H1 (cell line): ENCODE measurements around the gene ZNF776. TPM values are rescaled to one million over a fixed set of nuclear protein-coding genes. Genes with fewer than 3 reads are reported as not detected.
"Not testable (repeated sequence)": the region's sequence is repeated elsewhere in the genome, so short reads cannot be mapped to it uniquely, and the experiment has no call there.

Experiments used
- CTCF ChIA-PET: fragments of 300-600 bp; sonication (Branson Sonifier 250); formaldehyde crosslinking; loops from one replicate; lab custom pipeline; 2021; ENCODE audit not compliant: partially characterized antibody; lab: Charles Lee
- POLR2A ChIA-PET: fragments of 300-600 bp; sonication (Branson Sonifier 250); formaldehyde crosslinking; loops from one replicate; lab custom pipeline; 2021; ENCODE audit warnings: inconsistent platforms; ENCODE audit not compliant: partially characterized antibody; lab: Charles Lee
- DNase-seq, 2 experiments: peaks; one replicate each; pipeline versions ENCODE4 v3.0.0 to v3.0.0-alpha.2; 2010 to 2022; ENCODE audit warnings: low spot score in 2 of 2, low read depth in 1 of 2, mixed read lengths in 1 of 2
- FAIRE-seq: peaks from 2 replicates; lab custom pipeline; 2011; peaks lifted over from hg19 to GRCh38; lab: Jason Lieb, UNC
- H2AFZ ChIP-seq: 2 replicates; pipeline ENCODE4 v1.8.1; 2012; ENCODE audit warnings: low read length, inconsistent platforms
- H2AK5ac ChIP-seq: 2 replicates; pipeline ENCODE4 v1.6.1; 2013; ENCODE audit warnings: low read depth, low read length
- H2BK120ac ChIP-seq: replicated peaks from 2 replicates; pipeline ENCODE3; 2013; ENCODE audit warnings: low read depth, low read length, inconsistent platforms
- H2BK12ac ChIP-seq: 2 replicates; pipeline ENCODE4 v1.6.1; 2013; ENCODE audit warnings: low read depth, low read length
- H2BK15ac ChIP-seq: 2 replicates; pipeline ENCODE4 v1.6.1; 2013; ENCODE audit warnings: low read length
- H2BK20ac ChIP-seq: 2 replicates; pipeline ENCODE4 v1.6.1; 2013; ENCODE audit warnings: low read length
- H2BK5ac ChIP-seq: 2 replicates; pipeline ENCODE4 v1.6.1; 2013; ENCODE audit warnings: low read depth, low read length
- H3K14ac ChIP-seq: 2 replicates; pipeline ENCODE4 v1.6.1; 2013; ENCODE audit warnings: inconsistent platforms; ENCODE audit not compliant: insufficient read length
- H3K18ac ChIP-seq: 2 replicates; pipeline ENCODE4 v1.6.1; 2013; ENCODE audit warnings: low read length; ENCODE audit errors: extremely low read depth
- H3K23ac ChIP-seq: 2 replicates; pipeline ENCODE4 v1.6.1; 2013; ENCODE audit warnings: inconsistent platforms; ENCODE audit not compliant: insufficient read length
- H3K23me2 ChIP-seq: 2 replicates; pipeline ENCODE4 v1.6.1; 2013; ENCODE audit warnings: low read depth, low read length
- H3K27ac ChIP-seq: 2 replicates; pipeline ENCODE4 v1.6.1; 2011; ENCODE audit warnings: low read depth, low read length, inconsistent platforms
- H3K27me3 ChIP-seq, 4 experiments: replicated peaks in 1 of 4; 1 replicate in 1 of 4; 2 replicates in 3 of 4; pipeline versions ENCODE4 v1.6.1 to v1.8.1; 2011 to 2013; ENCODE audit warnings: low read length in 3 of 4, mild to moderate bottlenecking in 3 of 4, inconsistent platforms in 2 of 4, mixed read lengths in 2 of 4, moderate library complexity in 1 of 4; ENCODE audit not compliant: control insufficient read depth in 3 of 4, insufficient read depth in 3 of 4; ENCODE audit errors: extremely low read depth in 1 of 4
- H3K36me3 ChIP-seq, 4 experiments: 2 replicates each; pipeline versions ENCODE4 v1.6.1 to v1.8.1; 2011 to 2013; ENCODE audit warnings: mild to moderate bottlenecking in 4 of 4, low read length in 3 of 4, moderate library complexity in 2 of 4, control low read depth in 1 of 4, inconsistent platforms in 1 of 4; ENCODE audit not compliant: insufficient read depth in 4 of 4, control insufficient read depth in 2 of 4
- H3K4ac ChIP-seq: replicated peaks from 2 replicates; pipeline ENCODE3; 2013; ENCODE audit warnings: low read length, low read depth, mixed read lengths, inconsistent platforms; ENCODE audit not compliant: insufficient read length
- H3K4me1 ChIP-seq, 4 experiments: replicated peaks in 1 of 4; 1 replicate in 1 of 4; 2 replicates in 3 of 4; pipeline versions ENCODE4 v1.6.1 to v1.8.1; 2011 to 2013; ENCODE audit warnings: low read length in 3 of 4, inconsistent platforms in 2 of 4, mixed read lengths in 1 of 4; ENCODE audit not compliant: insufficient read depth in 4 of 4, control insufficient read depth in 3 of 4
- H3K4me2 ChIP-seq, 2 experiments: 2 replicates each; pipeline versions ENCODE4 v1.6.1 to v1.8.1; 2011 to 2013; ENCODE audit warnings: low read depth in 2 of 2, low read length in 2 of 2, control low read depth in 1 of 2, inconsistent platforms in 1 of 2, mild to moderate bottlenecking in 1 of 2; ENCODE audit not compliant: insufficient read depth in 1 of 2
- H3K4me3 ChIP-seq, 4 experiments: fragments of 200-600, 300-600 bp in 1 of 4; sonication (generic), shearing (Covaris generic), sonication (Bioruptor Twin) in 1 of 4; 2 replicates each; pipeline versions ENCODE4 v1.5.1 to v1.8.1; 2011 to 2016; ENCODE audit warnings: low read length in 4 of 4, low read depth in 3 of 4, control low read depth in 2 of 4, inconsistent platforms in 2 of 4, mild to moderate bottlenecking in 2 of 4, mixed read lengths in 1 of 4, moderate library complexity in 1 of 4; ENCODE audit not compliant: insufficient read depth in 2 of 4; ENCODE audit errors: extremely low read depth in 1 of 4
- H3K56ac ChIP-seq: replicated peaks from 2 replicates; pipeline ENCODE3; 2013; ENCODE audit warnings: low read depth, mild to moderate bottlenecking, mixed read lengths, low read length, inconsistent platforms; ENCODE audit not compliant: insufficient read length
- H3K79me1 ChIP-seq: 2 replicates; pipeline ENCODE4 v1.6.1; 2013; ENCODE audit warnings: low read depth, low read length, control low read depth
- H3K79me2 ChIP-seq, 2 experiments: 2 replicates each; pipeline versions ENCODE4 v1.6.1 to v1.8.1; 2012 to 2013; ENCODE audit warnings: low read length in 2 of 2, mild to moderate bottlenecking in 2 of 2, inconsistent platforms in 1 of 2; ENCODE audit not compliant: insufficient read depth in 2 of 2, control insufficient read depth in 1 of 2
- H3K9ac ChIP-seq, 4 experiments: replicated peaks in 1 of 4; 1 replicate in 1 of 4; 2 replicates in 3 of 4; pipeline versions ENCODE4 v1.6.1 to v1.8.1; 2011 to 2013; ENCODE audit warnings: low read depth in 3 of 4, low read length in 3 of 4, control low read depth in 2 of 4, mild to moderate bottlenecking in 2 of 4, moderate library complexity in 2 of 4, inconsistent platforms in 1 of 4; ENCODE audit errors: extremely low read depth in 1 of 4
- H3K9me3 ChIP-seq, 2 experiments: 2 replicates each; pipeline versions ENCODE4 v1.6.1 to v1.8.1; 2012 to 2013; ENCODE audit warnings: mild to moderate bottlenecking in 2 of 2, moderate library complexity in 2 of 2, control low read depth in 1 of 2, inconsistent platforms in 1 of 2, low read depth in 1 of 2, low read length in 1 of 2, mixed read lengths in 1 of 2; ENCODE audit not compliant: insufficient read depth in 2 of 2
- H4K20me1 ChIP-seq, 2 experiments: replicated peaks in 1 of 2; 2 replicates each; pipeline versions ENCODE3 to v1.8.1; 2011 to 2013; ENCODE audit warnings: inconsistent platforms in 2 of 2, low read length in 2 of 2, mild to moderate bottlenecking in 1 of 2; ENCODE audit not compliant: insufficient read depth in 2 of 2, control insufficient read depth in 1 of 2
- H4K5ac ChIP-seq: 2 replicates; pipeline ENCODE4 v1.6.1; 2013; ENCODE audit warnings: low read length, low read depth, mixed read lengths, inconsistent platforms; ENCODE audit not compliant: insufficient read length
- H4K8ac ChIP-seq: 2 replicates; pipeline ENCODE4 v1.8.0; 2013; ENCODE audit warnings: mild to moderate bottlenecking, moderate library complexity, low read length, inconsistent platforms; ENCODE audit not compliant: insufficient read depth; ENCODE audit errors: extremely low read depth
- H4K91ac ChIP-seq: replicated peaks from 2 replicates; pipeline ENCODE3; 2013; ENCODE audit warnings: low read length, mixed read lengths, inconsistent platforms; ENCODE audit not compliant: insufficient read length
- WGBS, 2 experiments: shearing (Covaris generic) in 1 of 2; methylation state at CpG; one replicate each; pipeline versions ENCODE4 v1.1.6 to v1.1.7; 2013 to 2015; ENCODE audit warnings: low lambda C conversion rate in 2 of 2, mixed read lengths in 2 of 2, inconsistent platforms in 1 of 2, low coverage in 1 of 2, missing lambda C conversion rate in 1 of 2; ENCODE audit not compliant: insufficient replicate concordance in 2 of 2, insufficient coverage in 1 of 2, insufficient read length in 1 of 2; ENCODE audit errors: extremely low coverage in 1 of 2, missing lambda C conversion rate in 1 of 2; 5-methylcytosine and 5-hydroxymethylcytosine counted together
- polyA plus RNA-seq, 7 experiments: library from polyadenylated mRNA; depleted of rRNA in 3 of 7; stranded (reverse) in 5 of 7; unstranded in 2 of 7; fragments of >200 nt in 5 of 7; fragments of 200-250 nt in 2 of 7; gene quantifications; 1 replicate in 5 of 7; 2 replicates in 1 of 7; 4 replicates in 1 of 7; pipeline versions ENCODE4 v1.2.1 to v1.2.3, GENCODE V29; 2011 to 2013; ENCODE audit warnings: missing spikeins in 2 of 7, mixed read lengths in 2 of 7
- total RNA-seq: library from RNA; stranded (reverse); fragmentation: NEBNext Ultra II Directional; extraction: Animal tissue kit (Norgen Biotek cat#: 25700); gene quantifications from 2 replicates; pipeline ENCODE4 v1.2.1, GENCODE V29; 2021

The ZNF776 gene
- total and polyA plus RNA-seq, 2 of the 8 experiments (the other 6 are each of a cell fraction or from before 2014, with no cell fraction given): 7.8 to 20.5 TPM

DNA sequence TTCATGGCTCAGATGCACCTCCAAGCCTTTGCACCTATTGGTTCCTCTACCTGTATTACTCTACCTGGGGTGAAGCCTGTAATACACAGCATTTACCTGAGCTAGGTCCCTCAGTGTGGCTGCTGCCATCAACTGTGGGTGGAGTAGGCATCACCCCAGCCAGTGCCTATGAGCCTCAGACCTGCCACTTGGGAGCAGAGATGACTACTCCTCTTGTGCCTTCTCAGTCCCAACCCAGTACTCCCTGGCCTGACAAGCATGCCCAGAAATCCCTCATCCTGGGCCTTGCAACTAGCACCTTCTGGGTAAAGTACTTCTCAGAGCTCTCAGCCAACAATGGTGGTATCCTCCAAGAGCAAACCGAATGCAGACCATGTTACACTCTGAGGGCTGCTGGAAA, 50.0 kb downstream of the ZNF776 start:
- H2AFZ ChIP-seq, H3K23me2 ChIP-seq, H2AK5ac ChIP-seq, H2BK20ac ChIP-seq, H3K27me3 ChIP-seq, H2BK5ac ChIP-seq, H3K14ac ChIP-seq, H2BK12ac ChIP-seq, H3K79me2 ChIP-seq, H2BK120ac ChIP-seq, H3K18ac ChIP-seq, H3K4ac ChIP-seq, H2BK15ac ChIP-seq, FAIRE-seq, POLR2A ChIA-PET, H3K27ac ChIP-seq, H3K56ac ChIP-seq, DNase-seq, H3K4me3 ChIP-seq, H4K20me1 ChIP-seq, H3K4me2 ChIP-seq, H3K23ac ChIP-seq, H3K9me3 ChIP-seq, H3K79me1 ChIP-seq, H3K9ac ChIP-seq, H4K91ac ChIP-seq, H4K5ac ChIP-seq, H4K8ac ChIP-seq: not testable (repeated sequence)
- WGBS, 2 experiments: 94% methylated on average over 1 of the region's 1 CpG; no CpG with 5 or more reads in 1 of the 2 experiments
- Histone ChIP-seq H3K36me3 (peaks cover 0 to 13% (median 3%) of the 10 kb centered on the region in 4 experiments; a peak in 3 of 8 replicates), H3K4me1 (peaks cover 3 to 13% (median 5%) of the 10 kb centered on the region in 4 experiments; a peak in 6 of 7 replicates)
- CTCF ChIA-PET: interaction anchor here (0.6 to 1.3 kb wide), 2 partner anchors 11 to 1489 kb away, joined by 3 read pairs; no protein-coding TSS in a partner anchor
